Left ventricle myocardium superior (tissue), 1 donor: ENCODE results near the gene SIM2. TPM values are rescaled to one million over a fixed set of nuclear protein-coding genes. Genes with fewer than 3 reads are reported as not detected.

Experiments used
- ATAC-seq: fragments of 200-7000 bp; cut with Tn5 transposase; one replicate; pipeline ENCODE4 v1.9.1; 2020; ENCODE audit warnings: mild to moderate bottlenecking, moderate library complexity
- DNase-seq: peaks from one replicate; pipeline ENCODE4 v3.0.0-alpha.2; 2020
- intact Hi-C: fragments of 100-400 bp; cut with micrococcal nuclease; formaldehyde crosslinking; loops from one replicate; pipeline ENCODE4 v1.11.0; 2022
- total RNA-seq: library from RNA; stranded (reverse); fragmentation: NEBNext Ultra II Directional; extraction: Animal tissue kit (Norgen Biotek cat#: 25700); gene quantifications from one replicate; pipeline ENCODE4 v1.2.1, GENCODE V29; 2021
- donor health status: DM: no; HTN: yes; CAD: no; lungs with severe emphysema.

SIM2 gene
- total RNA-seq, 1 donor from 2014 or later = not detected

- intact Hi-C loops = no loop called here
- ATAC-seq = no peak
- DNase-seq = no peak
Observed at GRCh38 chr21:36729310-36729970, 30.5 kb downstream of the SIM2 start.

- ATAC-seq (no peak), DNase-seq (no peak)
- intact Hi-C loops = loop anchor here (5.0 kb wide), 1 partner anchor 58 kb away; no protein-coding TSS in a partner anchor
Observed at GRCh38 chr21:36730291-36731281, 31.7 kb downstream of the SIM2 start.

- intact Hi-C loops = loop anchor here (5.0 kb wide), 1 partner anchor 60 kb away; no protein-coding TSS in a partner anchor
- ATAC-seq = no peak
- no peak for DNase-seq
Observed at GRCh38 chr21:36732217-36732616, 33.3 kb downstream of the SIM2 start.

- intact Hi-C loops = loop anchor here (5.0 kb wide), 1 partner anchor 60 kb away; no protein-coding TSS in a partner anchor
- ATAC-seq = no peak
- DNase-seq = no peak
Observed at GRCh38 chr21:36732761-36733160, 33.8 kb downstream of the SIM2 start.

GRCh38 chr21:36733857-36734256 is 34.9 kb downstream of the SIM2 start:
- intact Hi-C loops = loop anchor here (5.0 kb wide), 1 partner anchor 62 kb away; no protein-coding TSS in a partner anchor
- no peak for ATAC-seq
- DNase-seq = no peak

GRCh38 chr21:36734367-36735200 is 35.7 kb downstream of the SIM2 start:
- DNase-seq (no peak), ATAC-seq (no peak)
- intact Hi-C loops = loop anchor here (5.0 kb wide), 1 partner anchor 62 kb away; no protein-coding TSS in a partner anchor

- DNase-seq (no peak), ATAC-seq (no peak)
- intact Hi-C loops = no loop called here
Observed at GRCh38 chr21:36735201-36735515, 36.2 kb downstream of the SIM2 start.

GRCh38 chr21:36735724-36736320 is 36.9 kb downstream of the SIM2 start:
- intact Hi-C loops = no loop called here
- DNase-seq (no peak), ATAC-seq (no peak)

GRCh38 chr21:36738489-36739126 is 39.7 kb downstream of the SIM2 start:
- DNase-seq = no peak
- no peak for ATAC-seq
- intact Hi-C loops = no loop called here

GRCh38 chr21:36741506-36741905 is 42.6 kb downstream of the SIM2 start:
- peak; percentile 55 for DNase-seq
- ATAC-seq = peak; percentile 76
- intact Hi-C loops = loop anchor here (10.0 kb wide), 1 partner anchor 183 kb away; no protein-coding TSS in a partner anchor

- intact Hi-C loops = loop anchor here (10.0 kb wide), 1 partner anchor 182 kb away; no protein-coding TSS in a partner anchor
- ATAC-seq (no peak), DNase-seq (no peak)
Observed at GRCh38 chr21:36743008-36743407, 44.1 kb downstream of the SIM2 start.

GRCh38 chr21:36743446-36743845 is 44.5 kb downstream of the SIM2 start:
- intact Hi-C loops = loop anchor here (10.0 kb wide), 1 partner anchor 181 kb away; no protein-coding TSS in a partner anchor
- no peak for DNase-seq
- no peak for ATAC-seq

GRCh38 chr21:36744190-36744559 is 45.3 kb downstream of the SIM2 start:
- DNase-seq = no peak
- intact Hi-C loops = loop anchor here (10.0 kb wide), 1 partner anchor 181 kb away; no protein-coding TSS in a partner anchor
- ATAC-seq = no peak

- peak; percentile 46 for DNase-seq
- ATAC-seq = peak; percentile 56
- intact Hi-C loops = loop anchor here (10.0 kb wide), 1 partner anchor 180 kb away; no protein-coding TSS in a partner anchor
Observed at GRCh38 chr21:36744560-36745231, 45.8 kb downstream of the SIM2 start.

- no peak for ATAC-seq
- intact Hi-C loops = loop anchor here (10.0 kb wide), 1 partner anchor 179 kb away; no protein-coding TSS in a partner anchor
- DNase-seq = no peak
Observed at GRCh38 chr21:36745459-36745858, 46.5 kb downstream of the SIM2 start.

- peak; percentile 33 for ATAC-seq
Observed at GRCh38 chr21:36747041-36747814, 48.3 kb downstream of the SIM2 start.

More at GRCh38 chr21:36747041-36747814, 48.3 kb downstream of the SIM2 start:
- DNase-seq = no peak
- intact Hi-C loops = loop anchor here (10.0 kb wide), 1 partner anchor 178 kb away; no protein-coding TSS in a partner anchor
